Measurements from ENCODE around the gene MCMBP.

GRCh38 chr10:119784340-119785067 is 88.1 kb downstream of the MCMBP start:
- TF ChIP-seq CTCF (IDR thresholded peaks at IDR 0.05): no peak
- no peak for TF ChIP-seq EZH2 (IDR thresholded peaks at IDR 0.05; ENCODE audit: borderline replicate concordance, insufficient read depth, low read depth, low read length, poor library complexity, severe bottlenecking)

Measured in B cell (primary cell).